Hepatocyte (in vitro differentiated cells): ENCODE data around the gene C17orf78. TPM values are rescaled to one million over a fixed set of nuclear protein-coding genes. Genes with fewer than 3 reads are reported as not detected.
"Not testable (repeated sequence)": the region's sequence is repeated elsewhere in the genome, so short reads cannot be mapped to it uniquely, and the experiment has no call there.

Experiments used
- DNase-seq: peaks from one replicate; pipeline ENCODE4 v3.0.0-alpha.2; 2016; ENCODE audit warnings: low spot score
- H2AFZ ChIP-seq: fragments of 200-600 bp; sonication (generic); 2 replicates; pipeline ENCODE4 v1.6.0; 2016; ENCODE audit warnings: antibody characterized with exemption, mild to moderate bottlenecking
- H3K27ac ChIP-seq: fragments of 200-600 bp; sonication (generic); 2 replicates; pipeline ENCODE4 v1.5.1; 2016; ENCODE audit warnings: mild to moderate bottlenecking
- H3K27me3 ChIP-seq: fragments of 200-600 bp; sonication (generic); 2 replicates; pipeline ENCODE4 v1.6.1; 2016
- H3K36me3 ChIP-seq: fragments of 200-600 bp; sonication (generic); replicated peaks from 2 replicates; pipeline ENCODE4 v1.5.1; 2016; ENCODE audit warnings: low read depth; ENCODE audit not compliant: insufficient read depth
- H3K4me1 ChIP-seq: fragments of 200-600 bp; sonication (generic); 2 replicates; pipeline ENCODE4 v1.5.1; 2016; ENCODE audit warnings: mild to moderate bottlenecking, moderate library complexity; ENCODE audit not compliant: insufficient read depth
- H3K4me2 ChIP-seq: fragments of 200-600 bp; sonication (generic); 2 replicates; pipeline ENCODE4 v1.6.0; 2016
- H3K4me3 ChIP-seq: fragments of 200-600 bp; sonication (generic); 2 replicates; pipeline ENCODE4 v1.5.1; 2016; ENCODE audit warnings: mild to moderate bottlenecking
- H3K79me2 ChIP-seq: fragments of 200-600 bp; sonication (generic); 2 replicates; pipeline ENCODE4 v1.6.0; 2017; ENCODE audit warnings: mild to moderate bottlenecking
- H3K9me2 ChIP-seq: fragments of 200-600 bp; sonication (generic); replicated peaks from 2 replicates; pipeline ENCODE4 v1.6.0; 2017; ENCODE audit warnings: mild to moderate bottlenecking; ENCODE audit not compliant: insufficient read depth
- H3K9me3 ChIP-seq: fragments of 200-600 bp; sonication (generic); 2 replicates; pipeline ENCODE4 v1.5.1; 2016; ENCODE audit warnings: low read depth, mild to moderate bottlenecking
- H4K20me1 ChIP-seq: fragments of 200-600 bp; sonication (generic); 2 replicates; pipeline ENCODE4 v1.6.0; 2016; ENCODE audit warnings: mild to moderate bottlenecking; ENCODE audit not compliant: insufficient read depth, poor library complexity, severe bottlenecking
- CTCF ChIP-seq: fragments of 200-600 bp; sonication (generic); IDR thresholded peaks from 2 replicates; pipeline ENCODE4 v1.5.1; 2016; ENCODE audit warnings: antibody characterized with exemption, mild to moderate bottlenecking; ENCODE audit not compliant: poor library complexity
- EZH2 ChIP-seq: fragments of 200-600 bp; sonication (generic); IDR thresholded peaks from 2 replicates; pipeline ENCODE4 v1.6.1; 2016; ENCODE audit warnings: antibody characterized with exemption, mild to moderate bottlenecking, borderline replicate concordance
- EZH2phosphoT487 ChIP-seq: fragments of 200-600 bp; sonication (generic); IDR thresholded peaks from one replicate; pipeline ENCODE4 v1.6.1; 2018; ENCODE audit warnings: antibody characterized with exemption, mild to moderate bottlenecking, low read depth, moderate library complexity; ENCODE audit not compliant: unreplicated experiment, severe bottlenecking
- WGBS: methylation state at CpG from one replicate; pipeline ENCODE4 v1.1.6; 2016; ENCODE audit warnings: low lambda C conversion rate; ENCODE audit errors: missing lambda C conversion rate; 5-methylcytosine and 5-hydroxymethylcytosine counted together
- polyA plus RNA-seq: library from polyadenylated mRNA; unstranded; fragments of >200 nt; fragmentation: Nextera tagmentation; extraction: Ambion mirVana; gene quantifications from 2 replicates; pipeline ENCODE4 v1.2.1, GENCODE V29; 2016
- total RNA-seq: library from RNA; depleted of rRNA; stranded (reverse); fragments of >200 nt; gene quantifications from 2 replicates; pipeline ENCODE4 v1.2.3, GENCODE V29; 2014

Gene C17orf78
- total and polyA plus RNA-seq, 2 experiments from 2014 or later: not detected

- H3K27me3 ChIP-seq, H2AFZ ChIP-seq, H3K36me3 ChIP-seq, H3K9me2 ChIP-seq, H3K9me3 ChIP-seq, DNase-seq, H3K4me3 ChIP-seq: not testable (repeated sequence)
- WGBS: 82% methylated on average over 12 of the region's 12 CpGs
- Histone ChIP-seq H4K20me1 (peaks cover 22% of the 10 kb centered on the region), H3K4me1 (peaks cover 31% of the 10 kb centered on the region), H3K27ac (peak overlapping the region; percentile 96), H3K4me2 (peak overlapping the region; percentile 91), H3K79me2 (peaks cover 60% of the 10 kb centered on the region)
Measured at GRCh38 chr17:37356796-37357569, 18.8 kb upstream of the C17orf78 start.

GRCh38 chr17:37358098-37358829 is 17.5 kb upstream of the C17orf78 start:
- DNase-seq: peak; percentile 80
- Histone ChIP-seq H3K27me3 (no peaks in the 10 kb centered on the region), H2AFZ (peak overlapping the region; percentile 29), H3K4me3 (peak overlapping the region; percentile 91), H3K79me2 (peaks cover 47% of the 10 kb centered on the region), H3K36me3 (no peaks in the 10 kb centered on the region), H3K9me3 (no peaks in the 10 kb centered on the region), H3K4me2 (peak overlapping the region; percentile 91), H3K27ac (peak overlapping the region; percentile 96), H3K4me1 (peaks cover 31% of the 10 kb centered on the region), H3K9me2 (no peaks in the 10 kb centered on the region), H4K20me1 (peaks cover 17% of the 10 kb centered on the region)
- WGBS: 2% methylated on average over 21 of the region's 21 CpGs
- TF ChIP-seq EZH2: no peak
- no peak for TF ChIP-seq CTCF
- no peak for TF ChIP-seq EZH2phosphoT487

- peak overlapping the region; percentile 41 for H2AFZ ChIP-seq
- WGBS: 2% methylated on average over 39 of the region's 88 CpGs
Measured at GRCh38 chr17:37358830-37359681, 16.7 kb upstream of the C17orf78 start.

More at GRCh38 chr17:37358830-37359681, 16.7 kb upstream of the C17orf78 start:
- H3K36me3 ChIP-seq: no peaks in the 10 kb centered on the region
- peak overlapping the region; percentile 91 for H3K4me3 ChIP-seq
- H3K27me3 ChIP-seq: no peaks in the 10 kb centered on the region
- peak overlapping the region; percentile 96 for H3K27ac ChIP-seq
- peaks cover 31% of the 10 kb centered on the region for H3K4me1 ChIP-seq
- peaks cover 40% of the 10 kb centered on the region for H3K79me2 ChIP-seq
- peaks cover 13% of the 10 kb centered on the region for H4K20me1 ChIP-seq
- H3K4me2 ChIP-seq: peak overlapping the region; percentile 91
- peak; percentile 98 for DNase-seq
- no peaks in the 10 kb centered on the region for H3K9me3 ChIP-seq
- no peaks in the 10 kb centered on the region for H3K9me2 ChIP-seq
- no peak for TF ChIP-seq EZH2
- TF ChIP-seq CTCF: peak; percentile 16
- no peak for TF ChIP-seq EZH2phosphoT487
